HEK293 (cell line): ENCODE measurements around the gene LRRFIP1.

Source experiments
- CTCF ChIA-PET: fragments of 350-600 bp; formaldehyde crosslinking; extraction: SDS; loops from one replicate; lab custom pipeline; 2021; ENCODE audit warnings: antibody characterized with exemption; lab: Yijun Ruan, JAX
- POLR2A ChIA-PET: fragments of 300-600 bp; formaldehyde crosslinking; extraction: SDS; loops from one replicate; lab custom pipeline; 2020; ENCODE audit warnings: antibody characterized with exemption, inconsistent platforms; lab: Yijun Ruan, JAX
- H3K27ac ChIP-seq: fragments of 200-500 bp; sonication (Bioruptor generic); 2 replicates; pipeline ENCODE4 v1.5.1; 2014; ENCODE audit warnings: low read depth, low read length, control low read depth, inconsistent platforms; ENCODE audit errors: extremely low read depth
- H3K36me3 ChIP-seq, 2 experiments: fragments of 200-500 bp in 1 of 2; sonication (Bioruptor generic) in 1 of 2; 1 replicate in 1 of 2; 2 replicates in 1 of 2; pipeline ENCODE4 v1.5.1; 2014 to 2017; ENCODE audit warnings: inconsistent platforms in 2 of 2, low read length in 2 of 2; ENCODE audit not compliant: control insufficient read depth in 2 of 2, insufficient read depth in 1 of 2
- H3K4me1 ChIP-seq: fragments of 200-500 bp; sonication (Bioruptor generic); 2 replicates; pipeline ENCODE4 v1.5.1; 2014; ENCODE audit warnings: mild to moderate bottlenecking, low read length, inconsistent platforms; ENCODE audit not compliant: control insufficient read depth, insufficient read depth
- H3K4me3 ChIP-seq: 2 replicates; pipeline ENCODE4 v1.5.1; 2011; ENCODE audit warnings: low read depth, mild to moderate bottlenecking, control low read depth, low read length, moderate library complexity
- H3K9me3 ChIP-seq: fragments of 200-500 bp; sonication (Bioruptor generic); 2 replicates; pipeline ENCODE4 v1.5.1; 2014; ENCODE audit warnings: low read depth, low read length, inconsistent platforms; ENCODE audit not compliant: control insufficient read depth, insufficient read depth
- PRDM10 ChIP-seq: fragments of 450-650 bp; formaldehyde crosslinking; IDR thresholded peaks from 2 replicates; pipeline ENCODE4 v1.5.1; 2016; ENCODE audit warnings: missing biosample characterization, missing genetic modification characterization
- ZBTB10 ChIP-seq: fragments of 450-650 bp; formaldehyde crosslinking; IDR thresholded peaks from 2 replicates; pipeline ENCODE4 v1.5.1; 2016; ENCODE audit warnings: missing biosample characterization, missing genetic modification characterization
- ZBTB11 ChIP-seq: fragments of 450-650 bp; formaldehyde crosslinking; conservative IDR thresholded peaks from 2 replicates; pipeline ENCODE4 v1.5.1; 2016; ENCODE audit warnings: low read depth, missing biosample characterization, missing genetic modification characterization
- ZNF138 ChIP-seq: fragments of 450-650 bp; formaldehyde crosslinking; IDR thresholded peaks from 2 replicates; pipeline ENCODE4 v1.5.1; 2016; ENCODE audit warnings: missing biosample characterization, missing genetic modification characterization, borderline replicate concordance
- ZNF148 ChIP-seq: fragments of 450-650 bp; formaldehyde crosslinking; IDR thresholded peaks from 2 replicates; pipeline ENCODE4 v1.5.0; 2017; ENCODE audit warnings: missing biosample characterization, missing genetic modification characterization, borderline replicate concordance
- ZNF169 ChIP-seq: fragments of 450-650 bp; formaldehyde crosslinking; IDR thresholded peaks from 2 replicates; pipeline ENCODE4 v1.5.1; 2016; ENCODE audit warnings: missing biosample characterization, missing genetic modification characterization
- ZNF184 ChIP-seq: fragments of 450-650 bp; IDR thresholded peaks from 2 replicates; pipeline ENCODE4 v1.5.1; 2018; ENCODE audit warnings: missing biosample characterization, mild to moderate bottlenecking, missing genetic modification characterization
- ZNF26 ChIP-seq: fragments of 450-650 bp; formaldehyde crosslinking; IDR thresholded peaks from 2 replicates; pipeline ENCODE4 v1.5.1; 2016; ENCODE audit warnings: missing biosample characterization, missing genetic modification characterization
- ZNF292 ChIP-seq: fragments of 450-650 bp; formaldehyde crosslinking; IDR thresholded peaks from 2 replicates; pipeline ENCODE4 v1.5.1; 2016; ENCODE audit warnings: low read depth, missing biosample characterization, missing genetic modification characterization, borderline replicate concordance
- ZNF350 ChIP-seq: fragments of 450-650 bp; formaldehyde crosslinking; IDR thresholded peaks from 2 replicates; pipeline ENCODE4 v1.5.0; 2017; ENCODE audit warnings: missing biosample characterization, mild to moderate bottlenecking, missing genetic modification characterization
- ZNF433 ChIP-seq: fragments of 450-650 bp; formaldehyde crosslinking; IDR thresholded peaks from 2 replicates; pipeline ENCODE4 v1.5.1; 2016; ENCODE audit warnings: missing biosample characterization, missing genetic modification characterization, low read depth
- ZNF639 ChIP-seq: fragments of 450-650 bp; formaldehyde crosslinking; IDR thresholded peaks from 2 replicates; pipeline ENCODE4 v1.5.1; 2016; ENCODE audit warnings: missing biosample characterization, missing genetic modification characterization
- ZNF791 ChIP-seq: fragments of 450-650 bp; formaldehyde crosslinking; IDR thresholded peaks from 2 replicates; pipeline ENCODE4 v1.5.1; 2016; ENCODE audit warnings: missing biosample characterization, missing genetic modification characterization

LRRFIP1 gene

GRCh38 chr2:237754182-237754581, 126.8 kb downstream of the LRRFIP1 start (continued):
- TF ChIP-seq PRDM10 (tag by site-specific recombination) (no peak), ZNF26 (tag by site-specific recombination) (no peak), ZBTB10 (no peak), ZNF791 (tag by site-specific recombination) (no peak)

- TF ChIP-seq ZNF292 (tag by site-specific recombination), result no peak
- TF ChIP-seq ZNF184, result no peak
- Histone ChIP-seq H3K4me1 (no peaks in the 10 kb centered on the region), H3K4me3 (no peak overlapping the region), H3K9me3 (no peaks in the 10 kb centered on the region), H3K27ac (no peak overlapping the region), H3K36me3 (peaks cover 14 to 87% of the 10 kb centered on the region in 2 experiments)
- ChIA-PET POLR2A (no interaction called here), CTCF (interaction anchor here (0.6 to 2.4 kb wide), 6 partner anchors 10 to 242 kb away, joined by 3 to 19 read pairs (median 4); no protein-coding TSS in a partner anchor)
These were observed 127.3 kb downstream of the LRRFIP1 start for GRCh38 chr2:237754626-237755248.

GRCh38 chr2:237757616-237758015, 130.2 kb downstream of the LRRFIP1 start:
- Histone ChIP-seq H3K4me3 (no peak overlapping the region), H3K9me3 (no peaks in the 10 kb centered on the region), H3K27ac (no peak overlapping the region), H3K4me1 (no peaks in the 10 kb centered on the region), H3K36me3 (peaks cover 20 to 90% of the 10 kb centered on the region in 2 experiments)
- POLR2A ChIA-PET, result no interaction called here
- CTCF ChIA-PET, result interaction anchor here (0.9 to 1.9 kb wide), 3 partner anchors 12 to 245 kb away, joined by 3 to 10 read pairs (median 3); no protein-coding TSS in a partner anchor
- no peak for TF ChIP-seq ZNF148
- no peak for TF ChIP-seq ZNF639 (tag by site-specific recombination)
- no peak for TF ChIP-seq ZBTB11 (tag by site-specific recombination)
- no peak for TF ChIP-seq ZNF26 (tag by site-specific recombination)
- no peak for TF ChIP-seq ZNF350 (tag by site-specific recombination)
- no peak for TF ChIP-seq ZNF138 (tag by site-specific recombination)
- TF ChIP-seq ZNF433, result no peak
- no peak for TF ChIP-seq ZNF169 (tag by site-specific recombination)
